ENCODE results near the gene COPS3.
"Not testable (repeated sequence)": the region's sequence is repeated elsewhere in the genome, so short reads cannot be mapped to it uniquely, and the experiment has no call there.

COPS3 gene

DNA sequence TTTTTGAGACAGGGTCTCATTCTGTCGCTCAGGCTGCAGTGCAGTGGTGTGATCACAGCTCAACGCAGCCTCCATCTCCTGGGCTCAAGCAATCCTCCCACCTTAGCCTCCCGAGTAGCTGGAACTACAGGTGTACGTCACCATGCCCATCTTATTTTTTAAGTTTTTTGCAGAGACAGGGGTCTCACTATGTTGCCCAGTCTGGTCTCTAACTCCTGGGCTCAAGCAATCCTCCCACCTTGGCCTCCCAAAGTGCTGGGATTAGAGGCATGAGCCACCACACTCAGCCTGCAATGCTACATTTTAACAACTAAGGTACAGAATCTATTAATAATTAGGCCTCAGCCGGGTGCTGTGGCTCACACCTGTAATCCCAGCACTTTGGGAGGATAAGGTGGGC, 3.6 kb downstream of the COPS3 start:
- WGBS = 95% methylated on average over 5 of the region's 5 CpGs
- not testable (repeated sequence) for H3K9ac ChIP-seq (ENCODE audit: low read length); H3K4ac ChIP-seq (ENCODE audit: low read depth in 1 of 2, low read length in 2 of 2); H2BK12ac ChIP-seq (ENCODE audit: low read length in 2 of 2); H2AK5ac ChIP-seq (ENCODE audit: low read length, severe bottlenecking); H2BK15ac ChIP-seq (ENCODE audit: low read depth, poor library complexity, severe bottlenecking); H4K91ac ChIP-seq (ENCODE audit: low read length); H2AFZ ChIP-seq (ENCODE audit: low read depth, low read length); H3K27ac ChIP-seq (ENCODE audit: low read length, poor library complexity, severe bottlenecking); DNase-seq; H3K4me3 ChIP-seq (ENCODE audit: insufficient read depth in 1 of 2, low read depth in 1 of 2, low read length in 2 of 2); H3K18ac ChIP-seq (ENCODE audit: low read depth in 1 of 2, low read length in 2 of 2); H3K4me2 ChIP-seq (ENCODE audit: low read length, poor library complexity, severe bottlenecking); H2BK120ac ChIP-seq (ENCODE audit: low read depth, low read length); H3K14ac ChIP-seq (ENCODE audit: low read length in 2 of 2); H3K9me3 ChIP-seq (ENCODE audit: control insufficient read depth, low read length); H3K27me3 ChIP-seq (ENCODE audit: control insufficient read depth in 1 of 2, insufficient read depth in 1 of 2, low read length in 2 of 2); H3K23ac ChIP-seq (ENCODE audit: low read length in 2 of 2); H2BK5ac ChIP-seq (ENCODE audit: low read depth, low read length, poor library complexity, severe bottlenecking); H4K8ac ChIP-seq (ENCODE audit: low read length); H3K4me1 ChIP-seq (ENCODE audit: control insufficient read depth, insufficient read depth, low read depth, low read length)
- H3K36me3 ChIP-seq (ENCODE audit: control insufficient read depth in 1 of 2, insufficient read depth in 2 of 2, low read depth in 1 of 2, low read length in 2 of 2) = peaks cover 20 to 28% of the 10 kb centered on the region in 2 experiments
- H3K79me1 ChIP-seq (replicated peaks; ENCODE audit: low read length, poor library complexity, severe bottlenecking) = peaks cover 22% of the 10 kb centered on the region

DNA sequence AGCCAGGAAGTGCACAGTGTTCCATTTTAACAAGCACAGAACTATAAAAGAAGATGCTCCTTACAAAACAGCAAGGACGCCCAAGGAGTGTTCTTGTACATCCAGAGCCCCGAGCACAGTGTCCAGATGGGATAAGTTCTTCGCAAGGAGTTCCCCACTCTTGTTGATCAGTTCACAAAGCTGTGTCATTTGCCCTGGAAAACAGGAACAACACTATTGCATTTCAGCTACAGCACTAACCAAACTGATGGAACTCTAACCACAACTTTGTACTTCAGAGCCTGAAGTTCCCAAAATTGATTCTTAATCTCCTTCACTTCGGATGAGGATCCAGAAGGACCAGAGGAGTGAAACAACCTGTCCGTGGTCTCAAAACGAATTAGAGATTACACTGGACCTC, 5.1 kb downstream of the COPS3 start:
- H2BK5ac ChIP-seq (ENCODE audit: low read depth, low read length, poor library complexity, severe bottlenecking) = no peak overlapping the region
- no peak overlapping the region for H2AK5ac ChIP-seq (ENCODE audit: low read length, severe bottlenecking)
- H3K27ac ChIP-seq (ENCODE audit: low read length, poor library complexity, severe bottlenecking) = no peak overlapping the region
- peaks cover 4% of the 10 kb centered on the region for H3K4me1 ChIP-seq (ENCODE audit: control insufficient read depth, insufficient read depth, low read depth, low read length)
- H3K27me3 ChIP-seq (ENCODE audit: control insufficient read depth in 1 of 2, insufficient read depth in 1 of 2, low read length in 2 of 2) = no peaks in the 10 kb centered on the region
- no peaks in the 10 kb centered on the region for H3K9me3 ChIP-seq (ENCODE audit: control insufficient read depth, low read length)
- no peak overlapping the region for H4K8ac ChIP-seq (ENCODE audit: low read length)
- H3K4me2 ChIP-seq (ENCODE audit: low read length, poor library complexity, severe bottlenecking) = no peak overlapping the region
- peaks cover 26% of the 10 kb centered on the region for H3K79me1 ChIP-seq (replicated peaks; ENCODE audit: low read length, poor library complexity, severe bottlenecking)
- H3K23ac ChIP-seq (ENCODE audit: low read length in 2 of 2) = no peak overlapping the region
- H2BK12ac ChIP-seq (ENCODE audit: low read length in 2 of 2) = no peak overlapping the region
- no peak overlapping the region for H2AFZ ChIP-seq (ENCODE audit: low read depth, low read length)
- no peak overlapping the region for H3K14ac ChIP-seq (ENCODE audit: low read length in 2 of 2)
- no peak overlapping the region for H3K4me3 ChIP-seq (ENCODE audit: insufficient read depth in 1 of 2, low read depth in 1 of 2, low read length in 2 of 2)
- H3K4ac ChIP-seq (ENCODE audit: low read depth in 1 of 2, low read length in 2 of 2) = no peak overlapping the region
- no peak overlapping the region for H2BK120ac ChIP-seq (ENCODE audit: low read depth, low read length)
- no peak for DNase-seq
- no peak overlapping the region for H3K18ac ChIP-seq (ENCODE audit: low read depth in 1 of 2, low read length in 2 of 2)
- WGBS = 96% methylated on average over 6 of the region's 6 CpGs
- H4K91ac ChIP-seq (ENCODE audit: low read length) = no peak overlapping the region
- no peak overlapping the region for H2BK15ac ChIP-seq (ENCODE audit: low read depth, poor library complexity, severe bottlenecking)
- no peak overlapping the region for H3K9ac ChIP-seq (ENCODE audit: low read length)
- peaks cover 26 to 37% of the 10 kb centered on the region in 2 experiments for H3K36me3 ChIP-seq (ENCODE audit: control insufficient read depth in 1 of 2, insufficient read depth in 2 of 2, low read depth in 1 of 2, low read length in 2 of 2)

- Histone ChIP-seq H3K4me3 (ENCODE audit: insufficient read depth in 1 of 2, low read depth in 1 of 2, low read length in 2 of 2) (no peak overlapping the region), H3K27me3 (ENCODE audit: control insufficient read depth in 1 of 2, insufficient read depth in 1 of 2, low read length in 2 of 2) (no peaks in the 10 kb centered on the region), H3K9ac (ENCODE audit: low read length) (no peak overlapping the region), H4K8ac (ENCODE audit: low read length) (no peak overlapping the region), H3K4ac (ENCODE audit: low read depth in 1 of 2, low read length in 2 of 2) (no peak overlapping the region), H3K27ac (ENCODE audit: low read length, poor library complexity, severe bottlenecking) (no peak overlapping the region), H3K23ac (ENCODE audit: low read length in 2 of 2) (no peak overlapping the region), H3K14ac (ENCODE audit: low read length in 2 of 2) (no peak overlapping the region), H3K4me2 (ENCODE audit: low read length, poor library complexity, severe bottlenecking) (no peak overlapping the region), H2AK5ac (ENCODE audit: low read length, severe bottlenecking) (no peak overlapping the region), H2BK12ac (ENCODE audit: low read length in 2 of 2) (no peak overlapping the region), H2BK5ac (ENCODE audit: low read depth, low read length, poor library complexity, severe bottlenecking) (no peak overlapping the region), H3K79me1 (replicated peaks; ENCODE audit: low read length, poor library complexity, severe bottlenecking) (peaks cover 25% of the 10 kb centered on the region), H2BK120ac (ENCODE audit: low read depth, low read length) (no peak overlapping the region), H3K9me3 (ENCODE audit: control insufficient read depth, low read length) (no peaks in the 10 kb centered on the region), H3K36me3 (ENCODE audit: control insufficient read depth in 1 of 2, insufficient read depth in 2 of 2, low read depth in 1 of 2, low read length in 2 of 2) (peaks cover 47 to 86% of the 10 kb centered on the region in 2 experiments), H4K91ac (ENCODE audit: low read length) (no peak overlapping the region), H3K18ac (ENCODE audit: low read depth in 1 of 2, low read length in 2 of 2) (no peak overlapping the region), H2AFZ (ENCODE audit: low read depth, low read length) (no peak overlapping the region), H2BK15ac (ENCODE audit: low read depth, poor library complexity, severe bottlenecking) (no peak overlapping the region), H3K4me1 (ENCODE audit: control insufficient read depth, insufficient read depth, low read depth, low read length) (no peaks in the 10 kb centered on the region)
- 90% methylated on average over 7 of the region's 9 CpGs for WGBS
- peak; percentile 7 for DNase-seq
These were observed 10.9 kb downstream of the COPS3 start for GRCh38 chr17:17269926-17270773.

- Histone ChIP-seq H3K27ac (ENCODE audit: low read length, poor library complexity, severe bottlenecking) (no peak overlapping the region), H2BK120ac (ENCODE audit: low read depth, low read length) (no peak overlapping the region), H4K8ac (ENCODE audit: low read length) (no peak overlapping the region), H3K9ac (ENCODE audit: low read length) (no peak overlapping the region), H3K36me3 (ENCODE audit: control insufficient read depth in 1 of 2, insufficient read depth in 2 of 2, low read depth in 1 of 2, low read length in 2 of 2) (peaks cover 39 to 79% of the 10 kb centered on the region in 2 experiments), H3K18ac (ENCODE audit: low read depth in 1 of 2, low read length in 2 of 2) (no peak overlapping the region), H2BK12ac (ENCODE audit: low read length in 2 of 2) (no peak overlapping the region), H2BK5ac (ENCODE audit: low read depth, low read length, poor library complexity, severe bottlenecking) (no peak overlapping the region), H2BK15ac (ENCODE audit: low read depth, poor library complexity, severe bottlenecking) (no peak overlapping the region), H3K14ac (ENCODE audit: low read length in 2 of 2) (no peak overlapping the region), H3K79me1 (replicated peaks; ENCODE audit: low read length, poor library complexity, severe bottlenecking) (peaks cover 6% of the 10 kb centered on the region), H3K4me1 (ENCODE audit: control insufficient read depth, insufficient read depth, low read depth, low read length) (no peaks in the 10 kb centered on the region), H3K27me3 (ENCODE audit: control insufficient read depth in 1 of 2, insufficient read depth in 1 of 2, low read length in 2 of 2) (no peaks in the 10 kb centered on the region), H3K4me2 (ENCODE audit: low read length, poor library complexity, severe bottlenecking) (no peak overlapping the region), H3K4me3 (ENCODE audit: insufficient read depth in 1 of 2, low read depth in 1 of 2, low read length in 2 of 2) (no peak overlapping the region), H3K4ac (ENCODE audit: low read depth in 1 of 2, low read length in 2 of 2) (no peak overlapping the region), H3K23ac (ENCODE audit: low read length in 2 of 2) (no peak overlapping the region), H2AFZ (ENCODE audit: low read depth, low read length) (no peak overlapping the region), H3K9me3 (ENCODE audit: control insufficient read depth, low read length) (no peaks in the 10 kb centered on the region), H2AK5ac (ENCODE audit: low read length, severe bottlenecking) (no peak overlapping the region), H4K91ac (ENCODE audit: low read length) (no peak overlapping the region)
- DNase-seq = no peak
- 94% methylated on average over 2 of the region's 2 CpGs for WGBS
These were observed 16.6 kb downstream of the COPS3 start for GRCh38 chr17:17264430-17264829.

Measured in mesenchymal stem cell (in vitro differentiated cells and primary cell).